GM12892 (cell line): ENCODE measurements around the gene MAP2K4.

Experiments used
- POLR2A ChIP-seq: IDR thresholded peaks from 2 replicates; pipeline ENCODE4 v1.6.1; 2011; ENCODE audit warnings: low read depth, low read length, control low read depth
- POLR2AphosphoS5 ChIP-seq: IDR thresholded peaks from 2 replicates; pipeline ENCODE4 v1.6.1; 2011; ENCODE audit warnings: low read depth, low read length, control low read depth
- TAF1 ChIP-seq: IDR thresholded peaks from 2 replicates; pipeline ENCODE4 v1.6.1; 2011; ENCODE audit warnings: low read depth, mild to moderate bottlenecking, control low read depth, low read length, borderline replicate concordance

DNA sequence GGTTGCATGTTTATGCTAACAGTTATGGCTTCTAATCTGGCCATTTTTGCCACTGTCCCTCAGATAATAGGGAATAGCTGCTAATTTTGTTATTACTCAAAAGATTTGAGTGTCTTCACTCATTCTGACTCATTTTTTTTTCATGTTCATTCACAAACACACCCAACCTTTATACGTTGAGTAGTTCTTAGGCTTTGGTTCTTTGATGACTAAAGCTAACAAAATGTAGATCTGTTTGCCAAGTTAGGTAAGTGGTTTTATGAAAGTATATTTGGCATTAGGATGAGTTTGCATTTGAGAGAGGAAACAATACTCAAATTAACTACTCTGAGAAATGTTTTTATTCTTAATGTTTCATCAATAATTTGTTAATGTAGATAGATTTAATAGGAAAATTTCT, 3.6 kb downstream of the MAP2K4 start:
- no peak for TF ChIP-seq POLR2A
- TF ChIP-seq TAF1 = no peak
- TF ChIP-seq POLR2AphosphoS5 = no peak
